ENCODE measurements around the gene LZTFL1.

- TF ChIP-seq CTCF (IDR thresholded peaks at IDR 0.05) (no peak), POLR2A (IDR thresholded peaks at IDR 0.05) (no peak)
Measured at GRCh38 chr3:45848392-45848791, 6.5 kb upstream of the LZTFL1 start.

Data from body of pancreas (tissue), 4 donors.